Anterior cingulate cortex (tissue), 58 donors: ENCODE measurements around the gene OPCML.

ENCODE experiments used
- DNase-seq, 58 donors: peaks; one replicate each; lab custom pipeline; 2025; lab: John Stamatoyannopoulos, UW

OPCML gene

DNA sequence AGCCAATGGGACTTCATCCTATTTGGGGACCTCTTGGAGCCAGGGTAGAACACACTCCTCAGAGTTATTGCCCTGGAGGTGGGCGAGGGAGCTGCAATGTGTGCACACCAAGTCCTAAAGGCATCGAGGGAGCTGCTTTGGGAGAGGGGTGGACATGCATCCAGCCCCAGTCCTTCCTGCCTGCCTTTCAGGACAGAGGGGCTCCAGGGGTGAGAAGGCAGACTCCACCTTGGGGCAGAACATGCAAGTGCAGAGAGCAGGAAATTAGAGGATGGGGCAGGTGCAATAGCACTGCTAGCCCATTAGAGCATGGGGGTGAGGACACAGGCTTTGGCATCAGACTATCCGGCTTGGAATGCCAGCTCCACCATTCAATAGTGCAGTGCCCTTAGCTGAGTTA is 288.5 kb downstream of the OPCML start:
- no peak for DNase-seq

DNA sequence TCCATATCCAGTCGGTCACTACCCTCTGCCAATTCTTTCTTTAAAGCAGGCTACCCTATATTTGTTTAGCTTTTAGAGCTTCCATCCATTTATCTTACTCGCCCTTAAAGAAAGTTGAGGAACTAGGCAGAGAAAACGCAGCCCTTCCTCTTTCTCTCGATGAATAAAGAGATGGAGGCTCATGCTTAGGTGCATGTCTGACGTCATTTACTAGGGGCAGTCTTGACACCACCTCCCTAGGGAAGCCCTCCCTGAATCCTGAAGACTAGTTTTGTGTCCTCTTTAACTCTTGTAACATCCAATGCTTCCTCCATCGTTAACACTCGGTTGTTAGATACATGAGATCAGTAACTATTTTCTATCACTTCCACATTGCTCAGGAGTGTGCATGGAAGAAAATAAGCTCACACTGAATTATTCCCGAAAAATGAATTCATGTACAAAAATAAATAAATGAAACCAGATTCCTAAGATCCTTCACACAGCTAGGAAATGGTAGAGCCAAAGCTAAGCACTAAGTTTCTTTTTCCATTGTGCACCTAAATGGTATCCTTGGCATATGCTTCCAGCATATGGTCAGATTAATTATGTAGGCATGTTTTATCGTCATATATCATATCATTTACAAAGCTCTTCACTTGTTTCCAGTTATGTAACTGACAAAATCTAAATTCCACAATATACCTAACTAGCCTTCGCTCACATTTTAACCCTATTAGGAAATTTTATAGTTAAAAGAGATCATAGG is 291.2 kb downstream of the OPCML start:
- DNase-seq: no peak

DNA sequence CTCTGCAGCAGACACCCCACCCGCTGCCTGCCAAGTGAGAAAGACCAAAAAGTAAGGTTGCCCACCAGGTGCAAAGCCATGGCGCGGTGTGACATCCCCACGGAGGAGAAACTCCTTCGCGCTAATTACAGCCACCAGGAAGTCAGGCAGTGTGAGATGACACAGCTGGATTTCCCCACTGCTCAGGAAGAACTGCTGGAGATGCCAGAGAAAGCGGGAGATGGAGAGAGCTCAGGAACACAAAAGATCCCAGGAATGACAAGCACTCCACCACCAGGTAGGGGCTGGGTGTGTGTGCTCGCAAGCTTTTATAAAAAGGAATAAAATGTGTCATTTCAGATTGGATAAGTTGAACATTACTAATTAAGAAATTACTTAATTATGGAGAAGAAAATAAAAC is 292.7 kb downstream of the OPCML start:
- no peak for DNase-seq

DNA sequence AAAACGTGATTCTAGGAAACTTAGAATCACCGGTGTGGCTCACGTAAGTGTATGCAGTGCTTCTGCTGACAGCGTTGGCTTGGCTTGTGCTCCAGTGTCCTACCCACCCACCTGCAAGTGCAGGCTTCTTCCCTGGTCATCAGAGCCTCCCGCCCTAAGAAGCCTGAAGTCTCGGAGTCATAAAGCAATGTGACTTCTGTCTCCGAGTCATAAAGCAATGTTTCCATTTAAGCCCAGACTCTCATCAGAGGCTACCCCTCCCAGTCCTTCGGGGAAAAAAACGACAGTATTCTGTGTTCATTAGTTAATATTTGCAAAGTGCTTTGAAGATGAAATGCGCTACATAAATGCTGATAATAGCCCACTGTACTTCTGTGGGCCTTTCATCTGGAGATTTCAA is 293.8 kb downstream of the OPCML start:
- DNase-seq: no peak

DNA sequence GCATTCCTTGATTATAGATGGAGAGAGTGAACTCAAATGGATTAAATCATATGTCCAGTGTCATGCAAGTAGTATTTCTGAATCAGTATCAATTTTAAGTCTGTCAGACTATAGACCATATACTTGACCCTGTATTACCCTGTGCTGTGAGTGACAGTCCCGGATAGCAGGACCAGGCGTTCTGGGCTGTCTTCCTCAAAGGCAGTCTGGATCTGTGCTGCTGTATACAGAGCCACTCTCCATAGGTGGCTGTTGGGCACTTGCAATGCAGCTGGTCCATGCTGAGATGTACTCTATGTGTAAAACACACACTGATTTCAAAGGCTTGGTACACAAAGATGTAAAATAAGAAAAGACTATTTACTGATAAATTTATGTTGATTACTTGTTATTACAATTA is 294.3 kb downstream of the OPCML start:
- no peak for DNase-seq

DNA sequence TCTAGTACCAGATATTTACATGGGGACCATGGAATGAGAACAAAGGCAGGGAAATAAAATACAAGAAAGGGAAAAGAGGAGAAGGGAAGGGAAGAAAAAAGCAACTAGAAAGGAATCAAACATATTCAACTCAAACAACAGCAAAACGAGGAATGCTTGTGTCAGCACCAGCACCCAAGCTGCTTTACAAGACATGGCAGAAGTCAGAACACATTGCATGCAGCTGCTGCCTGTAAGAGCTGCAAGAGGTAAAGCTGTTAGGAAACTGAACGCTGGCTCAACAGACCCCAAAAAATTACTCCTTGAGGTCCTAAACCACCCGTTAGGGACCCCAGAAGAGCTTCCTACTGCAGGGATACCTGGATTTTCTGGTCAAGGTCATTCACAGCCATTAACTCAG is 296.9 kb downstream of the OPCML start:
- DNase-seq: no peak

DNA sequence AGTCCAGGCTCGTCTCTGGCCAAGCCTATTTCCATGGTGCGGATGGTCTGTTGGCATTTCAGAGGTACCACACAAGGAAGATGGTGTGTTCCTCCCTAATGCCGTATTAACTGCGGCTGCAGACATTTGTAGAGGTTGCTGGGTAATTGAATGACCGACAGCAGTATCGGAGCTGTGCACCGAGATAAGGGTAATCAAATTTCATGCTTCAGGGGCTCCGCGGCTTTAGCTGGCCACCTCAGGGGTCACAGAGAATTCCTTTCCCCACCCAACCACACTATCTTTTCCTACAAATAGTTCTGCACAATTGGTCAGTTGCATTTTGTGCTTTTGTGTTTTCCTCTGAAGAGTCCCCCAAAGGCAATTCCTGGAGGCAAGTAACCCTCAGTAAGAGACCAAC is 297.4 kb downstream of the OPCML start:
- no peak for DNase-seq

DNA sequence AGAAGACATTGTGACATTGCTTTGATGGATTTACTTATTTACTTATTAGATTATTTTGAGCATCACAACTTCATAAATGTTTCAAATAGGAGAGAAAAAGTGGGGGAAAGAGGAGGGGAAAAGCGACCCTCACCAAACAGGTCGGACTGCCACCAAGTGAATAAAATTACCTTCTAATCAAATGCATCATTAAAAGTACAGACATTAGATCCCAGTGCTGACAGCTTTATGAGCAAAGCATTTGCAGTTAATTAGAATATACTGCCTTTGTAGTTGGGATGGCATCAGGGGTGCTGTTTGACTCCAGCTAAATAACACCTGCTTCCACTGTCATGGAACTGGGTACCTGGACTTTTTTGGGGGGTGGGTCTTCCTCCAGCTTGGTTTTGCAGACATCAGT is 299.6 kb downstream of the OPCML start:
- DNase-seq: no peak

DNA sequence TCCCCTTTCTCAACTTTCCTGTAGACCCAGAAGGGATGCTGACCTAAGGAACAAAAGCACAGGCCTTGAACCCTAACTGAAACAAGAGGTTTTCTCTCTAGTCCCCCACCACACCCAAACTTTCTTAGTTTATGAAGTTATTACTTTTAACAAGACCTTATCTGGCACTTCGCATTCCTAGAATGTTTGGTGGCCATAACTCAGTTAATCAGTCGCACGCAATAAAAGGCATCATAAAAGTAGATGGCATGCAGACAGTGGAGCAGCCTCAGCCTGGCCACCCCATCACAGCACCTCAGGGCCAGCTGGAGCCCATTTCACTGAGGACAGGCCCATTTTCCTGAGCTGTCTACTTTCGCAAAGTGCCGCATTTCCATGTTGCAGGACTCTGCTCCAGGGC is 301.9 kb downstream of the OPCML start:
- no peak for DNase-seq

DNA sequence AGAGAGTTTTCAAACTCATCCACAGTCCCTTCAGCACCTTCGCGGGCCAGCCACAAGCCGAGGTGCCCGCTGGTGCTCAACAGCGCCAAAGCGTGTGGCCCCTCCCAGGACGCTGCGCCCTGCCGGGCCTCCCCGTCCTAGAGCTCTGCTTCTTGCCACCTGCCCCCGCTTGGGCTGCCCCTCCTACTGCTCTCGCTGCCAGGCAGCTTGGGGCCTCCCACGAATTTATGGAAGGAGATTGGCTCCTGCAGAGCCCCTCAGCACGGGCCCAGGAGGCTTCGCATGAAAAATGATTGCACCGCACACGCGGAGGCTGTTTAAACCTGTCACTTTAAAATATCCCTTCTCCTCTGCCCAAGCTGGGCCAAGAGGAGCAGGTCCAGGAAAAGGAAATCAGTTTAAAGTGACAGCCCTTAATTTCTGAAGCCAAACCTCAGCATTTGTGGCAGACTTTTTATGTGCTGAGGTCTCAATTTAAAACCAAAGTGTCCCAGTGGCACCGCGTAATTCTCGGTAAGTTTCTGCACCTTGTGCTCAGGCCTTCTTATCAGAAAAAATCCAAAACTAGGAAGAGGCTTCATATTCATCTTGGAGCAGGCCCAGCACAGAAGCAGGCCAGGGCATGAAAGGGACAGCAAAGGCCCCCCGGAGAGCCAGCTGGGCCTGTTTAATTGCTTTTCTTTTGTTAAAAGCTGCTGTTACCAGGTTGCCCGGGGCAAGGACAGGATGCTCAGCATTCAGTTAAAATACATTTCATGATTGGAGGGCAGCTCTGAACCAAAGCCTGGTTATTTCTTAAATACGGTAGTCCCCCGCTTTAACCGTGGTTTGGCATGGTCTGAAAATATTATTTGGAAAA is 303.6 kb downstream of the OPCML start:
- DNase-seq: peak in 7 of 58 donors; percentile 2 to 53 (median 14)

DNA sequence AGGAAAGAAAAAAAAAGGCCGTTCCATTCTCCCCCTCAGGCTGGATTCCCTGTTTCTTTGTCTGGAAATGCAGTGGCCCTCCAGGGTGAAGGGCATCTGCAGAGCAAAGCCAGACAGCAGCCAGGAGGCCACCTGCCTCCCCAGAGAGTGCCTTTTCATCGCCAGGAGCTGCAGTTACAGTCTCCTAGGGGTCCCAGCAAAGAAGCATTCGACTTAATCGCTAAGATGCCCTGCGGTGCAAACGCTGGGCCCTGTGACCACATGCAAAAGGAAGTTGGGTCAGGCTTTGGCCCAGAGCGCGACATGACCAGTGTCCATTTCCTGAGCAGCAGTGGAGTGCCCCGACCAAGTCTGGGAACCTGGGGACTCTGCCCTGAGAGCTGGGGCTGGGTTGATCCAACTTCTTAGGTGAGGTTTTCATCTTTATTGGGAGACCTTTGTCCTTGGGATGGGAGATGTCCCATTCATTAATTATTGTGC is 304.6 kb downstream of the OPCML start:
- no peak for DNase-seq

DNA sequence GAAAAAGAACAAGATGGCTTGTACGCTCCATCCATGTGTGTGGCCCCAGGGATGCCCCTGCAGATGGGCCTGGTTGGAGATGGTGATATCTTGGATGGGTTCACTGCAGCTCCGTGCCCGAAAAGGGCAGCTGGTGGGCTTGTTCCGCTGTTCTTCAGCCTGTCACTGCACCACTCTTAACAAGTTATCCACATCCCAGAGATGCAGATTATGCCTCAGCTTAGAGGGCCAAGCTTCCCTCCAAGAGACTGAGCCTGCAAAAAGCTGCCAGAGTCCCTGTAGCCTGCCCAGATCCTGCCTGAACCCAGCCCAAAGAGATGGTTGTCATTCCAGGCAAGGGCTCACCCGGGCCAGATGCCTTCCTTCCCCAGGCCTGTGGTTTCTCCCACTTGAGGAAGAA is 308.0 kb downstream of the OPCML start:
- DNase-seq: no peak

DNA sequence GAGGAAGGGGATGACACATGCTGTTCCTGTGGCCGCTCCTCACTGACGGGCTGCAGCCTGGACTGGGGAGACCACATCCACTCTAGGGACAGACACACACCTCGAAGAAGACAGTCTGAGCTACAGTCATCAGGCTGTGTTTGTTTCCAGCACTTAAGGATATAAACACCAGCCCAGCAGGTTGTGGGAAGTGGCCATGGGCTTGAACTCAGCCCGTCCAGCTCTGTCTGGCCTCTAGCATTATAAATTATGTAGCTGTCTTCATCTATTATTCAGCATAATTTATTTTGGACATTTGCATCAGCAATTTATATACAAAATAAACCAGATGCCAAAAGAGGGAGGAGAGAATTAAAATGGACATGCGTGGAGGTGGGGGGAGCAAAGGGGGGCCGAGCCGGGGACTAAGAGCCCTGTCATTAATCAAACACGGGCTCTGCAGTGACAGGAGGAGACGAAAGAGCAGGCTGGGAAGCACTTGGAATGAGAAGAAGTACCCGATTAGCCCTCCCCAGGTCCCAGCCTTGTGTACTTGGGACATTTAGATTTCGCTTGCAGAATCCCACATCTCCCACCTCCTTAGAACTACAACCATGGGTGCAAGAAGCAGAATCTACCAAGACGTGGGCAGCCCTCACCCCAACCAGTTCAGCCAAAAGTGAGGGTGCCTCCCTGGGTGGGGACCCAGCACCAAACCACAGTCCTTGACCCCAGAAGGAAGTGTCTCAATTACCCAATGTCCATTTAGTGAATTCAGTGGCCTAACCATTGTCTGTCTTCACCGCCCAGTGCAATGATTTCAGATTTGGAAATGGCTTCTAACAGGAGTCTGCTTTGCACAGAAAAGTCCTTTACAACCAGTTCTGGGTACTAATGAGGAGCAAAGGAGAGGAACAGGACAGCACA is 309.6 kb downstream of the OPCML start:
- DNase-seq: no peak

DNA sequence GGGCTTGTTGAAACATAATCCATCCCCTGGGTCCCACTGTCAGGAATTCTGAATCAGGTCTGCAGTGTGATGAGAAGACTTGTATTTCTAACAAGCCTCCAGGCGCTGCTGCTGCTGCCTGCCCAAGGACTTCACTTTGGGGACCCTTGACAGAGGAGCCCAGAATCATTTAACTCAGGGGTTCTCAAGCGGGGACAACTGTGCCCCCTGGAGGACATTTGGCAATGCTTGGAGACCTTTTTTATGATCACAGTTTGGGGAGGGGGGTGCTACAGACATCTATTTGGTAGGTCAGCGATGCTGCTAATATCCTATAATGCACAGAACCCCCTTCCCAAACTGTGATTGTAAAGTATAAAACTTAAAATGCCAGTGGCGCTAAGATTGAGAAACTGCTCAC is 312.8 kb downstream of the OPCML start:
- DNase-seq: no peak

DNA sequence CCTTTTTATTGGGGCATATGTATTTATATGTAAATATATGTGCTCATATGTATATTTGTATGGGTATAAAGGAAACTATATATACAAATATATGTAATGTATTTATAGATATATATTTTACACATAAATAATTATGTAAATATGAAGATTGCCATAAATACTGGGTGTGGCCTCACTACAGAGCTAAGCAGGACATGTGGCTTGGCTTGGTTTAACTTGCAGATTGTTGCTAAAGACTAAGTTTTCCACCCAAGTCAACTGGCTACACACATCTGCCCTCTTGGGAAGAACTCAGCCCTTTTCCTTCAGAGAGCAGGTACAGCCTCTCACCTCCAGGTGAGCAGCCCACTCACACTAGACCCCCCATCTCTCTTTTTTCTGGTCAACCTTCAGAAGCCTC is 315.5 kb downstream of the OPCML start:
- DNase-seq: no peak

DNA sequence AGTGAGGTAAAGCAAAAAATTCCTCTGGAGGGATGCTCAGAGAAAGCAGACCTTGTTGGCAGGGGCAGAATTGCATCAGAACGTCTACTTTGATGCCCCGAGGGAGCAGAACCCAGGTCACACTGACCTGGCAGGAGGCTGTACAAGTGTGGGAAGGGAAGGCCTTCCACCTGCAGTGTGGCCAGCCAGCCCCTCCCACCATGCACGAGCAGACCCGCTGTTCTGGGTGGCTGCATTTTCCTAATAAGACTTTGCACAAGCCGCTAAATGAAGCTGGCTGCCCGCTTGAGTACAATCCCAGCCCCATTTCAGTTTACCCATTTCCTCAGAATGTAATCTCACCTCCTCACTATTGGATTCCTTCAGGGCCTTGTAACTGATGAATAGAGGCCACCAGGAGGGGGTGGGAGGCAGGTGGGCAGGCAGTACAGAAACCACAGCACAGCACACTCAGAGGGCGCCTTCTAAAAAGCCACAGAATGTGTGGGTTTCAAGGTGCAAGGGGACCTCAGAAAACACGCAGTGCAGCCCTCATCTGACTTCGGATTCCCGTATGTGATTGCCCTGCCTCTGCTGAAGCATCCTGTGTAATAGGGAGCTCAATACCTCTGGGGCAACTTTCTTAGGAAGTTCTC is 316.6 kb downstream of the OPCML start:
- no peak for DNase-seq

DNA sequence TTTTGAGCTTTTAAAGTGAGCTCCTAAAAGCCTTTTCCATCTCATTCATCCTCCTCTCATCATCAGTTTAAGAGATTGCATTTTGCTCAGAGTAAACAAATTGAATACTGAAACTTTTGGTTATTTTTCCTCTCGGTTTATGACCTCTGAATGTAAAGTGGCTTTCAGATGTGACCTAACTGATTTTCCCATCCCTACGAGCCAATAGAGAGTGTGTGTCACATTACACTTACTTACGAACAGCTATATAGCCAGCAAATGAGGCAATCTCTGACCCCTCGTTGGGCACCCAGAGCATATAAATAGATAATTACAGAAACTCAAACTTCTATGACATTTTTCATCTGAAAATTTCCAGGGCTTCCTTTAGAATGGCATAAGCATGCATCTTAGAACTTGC is 317.7 kb downstream of the OPCML start:
- DNase-seq: no peak

DNA sequence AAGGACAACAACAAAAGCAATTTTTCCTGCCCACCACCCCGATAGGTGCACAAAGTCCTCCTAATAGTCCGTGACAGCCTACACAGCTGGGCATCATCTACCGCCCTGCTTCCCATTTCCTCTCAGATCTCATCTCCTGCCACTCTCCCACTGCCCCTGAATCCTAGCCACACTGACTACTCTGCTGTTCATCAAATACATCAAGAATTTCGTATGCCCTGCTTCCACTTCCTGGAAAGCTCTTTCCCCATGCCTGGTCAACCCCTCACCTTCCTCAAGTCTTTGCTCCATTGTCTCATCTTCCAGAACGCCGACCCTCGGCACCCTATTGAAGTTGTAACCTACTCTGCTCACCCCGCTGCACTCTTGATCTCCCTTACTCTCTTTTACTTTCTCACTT is 320.1 kb downstream of the OPCML start:
- no peak for DNase-seq

DNA sequence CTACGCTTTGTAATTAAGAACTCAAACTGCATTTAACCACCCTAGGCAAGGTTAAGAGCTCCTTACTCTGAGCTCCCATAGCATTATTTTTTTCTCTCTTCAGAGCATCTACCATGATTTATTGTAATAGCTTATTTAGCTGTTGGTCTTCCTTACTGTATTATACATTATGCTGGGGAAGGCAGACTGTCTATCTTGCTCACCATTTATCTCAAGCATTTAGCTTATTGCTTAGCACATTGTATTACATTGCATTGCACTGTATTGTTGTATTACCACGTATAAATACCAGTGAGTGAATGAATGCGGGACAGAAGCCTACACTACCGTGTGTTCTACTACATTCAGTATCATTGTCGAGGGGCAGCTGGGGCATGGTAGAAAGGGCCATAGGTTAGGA is 324.3 kb downstream of the OPCML start:
- no peak for DNase-seq

DNA sequence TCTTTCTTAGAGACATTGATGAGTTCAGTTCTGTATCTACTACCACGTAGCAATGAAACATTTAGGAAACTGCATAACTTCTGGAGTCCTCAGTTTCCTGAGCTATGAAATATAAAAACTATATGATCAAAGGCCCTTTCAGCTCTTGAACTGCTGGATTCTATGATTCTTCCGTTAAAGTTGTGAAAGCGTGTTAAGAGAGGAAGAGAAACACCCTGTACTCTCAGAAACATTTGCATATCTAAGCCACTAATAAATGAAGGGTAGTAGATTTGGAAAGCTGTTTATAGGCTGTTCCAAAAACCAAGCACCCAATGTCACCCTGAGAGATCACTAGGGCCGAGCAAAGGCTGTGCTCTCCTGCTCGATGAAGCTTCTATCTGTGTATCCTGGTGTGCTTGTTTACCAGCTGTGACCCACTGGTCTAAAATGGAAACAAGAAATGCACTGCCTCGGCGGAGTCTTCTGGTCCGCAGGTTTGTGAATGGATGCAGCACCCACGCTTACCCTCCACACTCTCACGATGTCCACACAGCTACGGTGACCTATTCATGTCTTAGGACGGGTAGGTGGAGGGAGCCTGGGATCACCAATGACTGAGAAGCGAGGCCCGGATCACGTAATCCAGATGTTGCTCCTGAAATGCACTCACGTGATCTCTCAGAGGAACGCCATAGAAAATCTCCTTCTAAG is 325.8 kb downstream of the OPCML start:
- DNase-seq: no peak
